H1 (cell line): ENCODE results near the gene ADPRHL1. TPM values are rescaled to one million over a fixed set of nuclear protein-coding genes. Genes with fewer than 3 reads are reported as not detected.

Source experiments
- BACH1 ChIP-seq: IDR thresholded peaks from 2 replicates; pipeline ENCODE4 v1.6.1; 2012; ENCODE audit warnings: low read length, improper control_type of control experiment
- CBX8 ChIP-seq: fragments of 300-800, 300-1000 bp; sonication (generic); IDR thresholded peaks from 2 replicates; pipeline ENCODE4 v1.7.1; 2016; ENCODE audit warnings: low read depth, low read length, borderline replicate concordance
- SP2 ChIP-seq: IDR thresholded peaks from 2 replicates; pipeline ENCODE4 v1.6.1; 2012; ENCODE audit warnings: mild to moderate bottlenecking, low read length, inconsistent platforms
- polyA plus RNA-seq, 7 experiments: library from polyadenylated mRNA; depleted of rRNA in 3 of 7; stranded (reverse) in 5 of 7; unstranded in 2 of 7; fragments of >200 nt in 5 of 7; fragments of 200-250 nt in 2 of 7; gene quantifications; 1 replicate in 5 of 7; 2 replicates in 1 of 7; 4 replicates in 1 of 7; pipeline versions ENCODE4 v1.2.1 to v1.2.3, GENCODE V29; 2011 to 2013; ENCODE audit warnings: missing spikeins in 2 of 7, mixed read lengths in 2 of 7
- total RNA-seq: library from RNA; stranded (reverse); fragmentation: NEBNext Ultra II Directional; extraction: Animal tissue kit (Norgen Biotek cat#: 25700); gene quantifications from 2 replicates; pipeline ENCODE4 v1.2.1, GENCODE V29; 2021
- TF ChIP-seq, protein P1 (sequence below): IDR thresholded peaks from 2 replicates; pipeline ENCODE4 v1.6.1; 2011; ENCODE audit warnings: low read length, improper control_type of control experiment

The ADPRHL1 gene
- total and polyA plus RNA-seq, 2 of the 8 experiments (the other 6 are each of a cell fraction or from before 2014, with no cell fraction given), result 0.74 to 1.7 TPM

DNA sequence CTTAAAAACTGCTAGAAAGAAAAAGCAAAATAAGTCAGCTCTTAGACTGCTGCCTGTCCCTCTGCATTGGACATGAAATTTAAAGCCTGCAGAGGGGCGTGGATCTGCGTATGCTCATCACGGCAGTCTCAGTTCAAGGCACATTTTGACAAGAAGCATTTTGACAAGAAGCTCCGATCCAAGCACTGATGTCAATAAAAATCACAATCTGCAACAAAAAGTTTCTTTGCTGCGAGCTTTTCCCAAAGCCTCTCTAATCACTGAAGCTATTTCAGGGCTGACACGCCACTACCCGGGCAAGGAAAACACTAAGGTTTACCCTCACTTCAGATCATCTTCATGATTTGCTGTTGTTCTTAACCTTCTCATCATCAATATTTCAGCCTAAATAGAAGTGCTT is 29.8 kb upstream of the ADPRHL1 start (continued):
- TF ChIP-seq, protein P1, sequence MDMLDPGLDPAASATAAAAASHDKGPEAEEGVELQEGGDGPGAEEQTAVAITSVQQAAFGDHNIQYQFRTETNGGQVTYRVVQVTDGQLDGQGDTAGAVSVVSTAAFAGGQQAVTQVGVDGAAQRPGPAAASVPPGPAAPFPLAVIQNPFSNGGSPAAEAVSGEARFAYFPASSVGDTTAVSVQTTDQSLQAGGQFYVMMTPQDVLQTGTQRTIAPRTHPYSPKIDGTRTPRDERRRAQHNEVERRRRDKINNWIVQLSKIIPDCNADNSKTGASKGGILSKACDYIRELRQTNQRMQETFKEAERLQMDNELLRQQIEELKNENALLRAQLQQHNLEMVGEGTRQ, result no peak
- no peak for TF ChIP-seq BACH1
- TF ChIP-seq SP2, result no peak
- no peak for TF ChIP-seq CBX8
